NCI-H146 treated with DMSO at 0.1 percent for 48 hours (cell line): ENCODE measurements around the gene DSTYK.

Source experiments
- DNase-seq: peaks from one replicate; lab custom pipeline; 2025; ENCODE audit not compliant: unreplicated experiment; lab: John Stamatoyannopoulos, UW

Gene DSTYK

GRCh38 chr1:205220421-205220820, 8.9 kb upstream of the DSTYK start:
- no peak for DNase-seq

- DNase-seq, result no peak
Measured at GRCh38 chr1:205217418-205217817, 5.9 kb upstream of the DSTYK start.

GRCh38 chr1:205216588-205216987, 5.1 kb upstream of the DSTYK start:
- no peak for DNase-seq

GRCh38 chr1:205214756-205215155, 3.3 kb upstream of the DSTYK start:
- DNase-seq, result no peak

GRCh38 chr1:205211839-205212536, 486 bp upstream of the DSTYK start:
- no peak for DNase-seq

- DNase-seq, result no peak
Measured at GRCh38 chr1:205210756-205211168, 740 bp downstream of the DSTYK start.

- no peak for DNase-seq
Measured at GRCh38 chr1:205208811-205209210, 2.7 kb downstream of the DSTYK start.

- DNase-seq, result no peak
Measured at GRCh38 chr1:205205055-205205454, 6.4 kb downstream of the DSTYK start.

- no peak for DNase-seq
Measured at GRCh38 chr1:205204552-205204951, 7.0 kb downstream of the DSTYK start.

GRCh38 chr1:205199931-205200299, 11.6 kb downstream of the DSTYK start:
- DNase-seq, result no peak

- DNase-seq, result no peak
Measured at GRCh38 chr1:205199090-205199930, 12.2 kb downstream of the DSTYK start.

GRCh38 chr1:205192287-205192686, 19.2 kb downstream of the DSTYK start:
- DNase-seq, result no peak

GRCh38 chr1:205191622-205192021, 19.9 kb downstream of the DSTYK start:
- no peak for DNase-seq

GRCh38 chr1:205190845-205191577, 20.5 kb downstream of the DSTYK start:
- no peak for DNase-seq

GRCh38 chr1:205189131-205189530, 22.4 kb downstream of the DSTYK start:
- no peak for DNase-seq

- DNase-seq, result no peak
Measured at GRCh38 chr1:205188596-205188995, 22.9 kb downstream of the DSTYK start.

- no peak for DNase-seq
Measured at GRCh38 chr1:205188098-205188497, 23.4 kb downstream of the DSTYK start.

- DNase-seq, result no peak
Measured at GRCh38 chr1:205187420-205187819, 24.1 kb downstream of the DSTYK start.

- DNase-seq, result no peak
Measured at GRCh38 chr1:205186191-205186590, 25.3 kb downstream of the DSTYK start.

GRCh38 chr1:205183676-205184335, 27.7 kb downstream of the DSTYK start:
- no peak for DNase-seq

- no peak for DNase-seq
Measured at GRCh38 chr1:205182930-205183329, 28.6 kb downstream of the DSTYK start.
